AG09319 (cell line): ENCODE measurements around the gene ZMIZ1.

ENCODE experiments used
- DNase-seq: peaks from one replicate; pipeline ENCODE4 v3.0.0-alpha.2; 2010; ENCODE audit warnings: low read depth; ENCODE audit errors: extremely low read depth
- TF ChIP-seq, protein P1 (sequence below): IDR thresholded peaks from 2 replicates; pipeline ENCODE4 v1.5.1; 2011; ENCODE audit warnings: low read depth, mild to moderate bottlenecking, inconsistent platforms, low read length, moderate library complexity

Gene ZMIZ1

DNA sequence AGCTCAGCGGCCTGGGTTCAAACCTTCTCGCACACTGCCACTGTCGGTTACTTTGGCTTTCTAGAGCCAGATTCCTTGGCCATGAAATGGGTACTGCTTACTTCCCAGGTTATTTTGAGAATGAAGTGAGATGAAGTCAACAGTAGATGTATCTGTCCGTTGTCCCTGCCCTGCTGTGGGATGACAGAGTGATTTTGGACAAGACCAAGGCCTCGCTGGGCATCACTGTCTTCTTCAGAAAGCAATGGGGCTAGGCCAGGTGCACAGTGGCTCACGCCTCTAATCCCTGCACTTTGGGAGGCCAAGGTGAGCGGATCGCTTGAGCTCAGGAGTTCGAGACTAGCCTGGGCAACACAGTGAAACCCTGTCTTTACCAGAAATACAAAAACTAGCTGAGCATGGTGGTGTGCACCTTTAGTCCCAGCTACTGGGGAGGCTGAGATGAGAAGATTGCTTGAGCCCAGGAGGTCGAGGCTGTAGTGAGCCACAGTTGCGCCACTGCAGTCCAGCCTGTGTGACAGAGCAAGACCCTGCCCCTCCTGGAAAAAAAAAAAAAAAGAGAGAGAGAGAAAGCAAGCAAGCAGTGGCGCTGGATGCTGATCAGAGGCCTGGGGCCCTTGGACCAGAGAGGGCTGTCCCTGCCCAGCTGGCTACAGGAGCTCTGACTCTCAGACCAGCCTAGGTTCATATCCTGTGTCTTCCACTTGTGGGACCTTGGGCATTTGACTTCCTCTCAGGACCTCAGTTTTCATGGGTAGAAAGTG is 25.8 kb downstream of the ZMIZ1 start:
- TF ChIP-seq, protein P1, sequence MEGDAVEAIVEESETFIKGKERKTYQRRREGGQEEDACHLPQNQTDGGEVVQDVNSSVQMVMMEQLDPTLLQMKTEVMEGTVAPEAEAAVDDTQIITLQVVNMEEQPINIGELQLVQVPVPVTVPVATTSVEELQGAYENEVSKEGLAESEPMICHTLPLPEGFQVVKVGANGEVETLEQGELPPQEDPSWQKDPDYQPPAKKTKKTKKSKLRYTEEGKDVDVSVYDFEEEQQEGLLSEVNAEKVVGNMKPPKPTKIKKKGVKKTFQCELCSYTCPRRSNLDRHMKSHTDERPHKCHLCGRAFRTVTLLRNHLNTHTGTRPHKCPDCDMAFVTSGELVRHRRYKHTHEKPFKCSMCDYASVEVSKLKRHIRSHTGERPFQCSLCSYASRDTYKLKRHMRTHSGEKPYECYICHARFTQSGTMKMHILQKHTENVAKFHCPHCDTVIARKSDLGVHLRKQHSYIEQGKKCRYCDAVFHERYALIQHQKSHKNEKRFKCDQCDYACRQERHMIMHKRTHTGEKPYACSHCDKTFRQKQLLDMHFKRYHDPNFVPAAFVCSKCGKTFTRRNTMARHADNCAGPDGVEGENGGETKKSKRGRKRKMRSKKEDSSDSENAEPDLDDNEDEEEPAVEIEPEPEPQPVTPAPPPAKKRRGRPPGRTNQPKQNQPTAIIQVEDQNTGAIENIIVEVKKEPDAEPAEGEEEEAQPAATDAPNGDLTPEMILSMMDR = no peak
- no peak for DNase-seq

DNA sequence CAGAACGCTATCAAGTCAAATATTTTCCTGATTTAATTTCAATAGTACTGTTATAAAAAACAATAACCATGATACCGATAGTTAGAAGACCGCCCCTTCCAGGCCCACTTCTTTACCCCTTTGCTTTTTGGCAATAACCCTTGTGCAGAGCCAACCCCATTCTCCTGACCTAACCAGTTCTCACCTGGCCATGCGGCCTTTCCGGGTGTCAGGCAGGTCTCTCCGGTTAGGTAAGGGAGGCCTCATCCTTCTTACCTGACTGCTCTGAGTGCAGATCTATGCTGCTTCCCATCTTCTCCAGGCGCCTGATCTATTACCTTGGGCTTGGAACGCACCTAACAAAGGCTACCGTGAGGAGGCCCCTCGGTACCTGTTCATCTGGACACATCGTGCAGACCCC is 26.6 kb downstream of the ZMIZ1 start:
- TF ChIP-seq, protein P1 = no peak
- no peak for DNase-seq

DNA sequence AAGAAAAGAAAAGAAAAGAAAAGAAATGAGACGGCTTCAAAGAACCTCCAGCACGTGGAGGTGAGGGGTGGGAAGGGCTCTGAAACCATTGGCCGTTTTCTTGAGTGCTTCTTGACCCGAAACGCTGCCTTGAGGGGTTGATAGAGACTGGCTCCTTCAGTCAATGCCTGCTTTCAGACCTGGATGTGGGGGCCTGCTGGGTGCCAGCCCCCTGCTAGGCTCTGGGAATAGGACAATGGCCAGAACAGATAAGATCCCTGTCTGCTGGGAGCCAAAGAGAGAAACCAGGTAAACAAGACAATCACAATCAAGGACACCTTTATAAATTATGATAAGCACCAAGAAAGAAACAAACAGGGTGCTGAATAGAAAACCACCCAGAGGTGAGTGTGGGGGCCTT is 27.7 kb downstream of the ZMIZ1 start:
- TF ChIP-seq, protein P1 = no peak
- DNase-seq = no peak

DNA sequence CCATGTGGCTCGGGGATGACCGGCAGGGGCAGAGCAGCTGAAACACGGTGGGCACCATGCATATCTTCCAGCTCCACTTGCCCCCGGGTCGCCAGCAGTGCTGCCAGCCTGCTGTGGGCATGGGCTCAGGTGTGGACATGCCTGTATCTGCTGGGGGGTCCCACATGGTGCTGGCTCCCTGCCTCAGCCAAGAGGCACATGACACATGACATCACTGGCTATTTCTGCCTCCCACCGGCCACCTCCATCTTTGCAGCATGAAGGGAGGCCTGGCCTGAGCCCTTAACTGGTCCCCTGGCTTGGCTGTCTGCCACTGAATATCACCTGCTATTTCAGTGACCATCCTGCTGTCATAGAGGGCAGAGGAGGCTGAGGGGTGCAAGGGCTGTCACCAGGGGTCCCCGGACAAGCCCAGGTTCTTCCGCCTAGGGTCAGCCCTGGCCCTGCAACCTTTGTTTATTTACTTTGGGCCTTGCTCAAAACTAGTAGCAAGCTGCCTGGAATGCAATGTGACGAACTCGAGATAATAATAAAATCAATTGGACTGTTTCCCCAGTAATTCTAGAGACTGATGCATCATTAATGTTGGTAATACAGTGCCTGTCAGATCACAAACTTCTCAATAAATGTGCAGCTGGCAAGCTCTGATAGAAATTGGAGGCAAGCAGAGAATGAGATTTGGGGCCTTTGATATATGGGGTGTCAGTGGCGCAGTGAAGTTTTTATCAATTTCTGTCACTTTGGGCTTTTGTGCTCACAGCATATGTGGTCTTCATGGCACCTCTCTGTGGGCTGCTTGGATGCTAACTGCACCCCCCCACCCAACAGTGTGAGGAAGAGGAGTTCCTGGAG is 28.5 kb downstream of the ZMIZ1 start:
- DNase-seq = no peak
- TF ChIP-seq, protein P1 = no peak

DNA sequence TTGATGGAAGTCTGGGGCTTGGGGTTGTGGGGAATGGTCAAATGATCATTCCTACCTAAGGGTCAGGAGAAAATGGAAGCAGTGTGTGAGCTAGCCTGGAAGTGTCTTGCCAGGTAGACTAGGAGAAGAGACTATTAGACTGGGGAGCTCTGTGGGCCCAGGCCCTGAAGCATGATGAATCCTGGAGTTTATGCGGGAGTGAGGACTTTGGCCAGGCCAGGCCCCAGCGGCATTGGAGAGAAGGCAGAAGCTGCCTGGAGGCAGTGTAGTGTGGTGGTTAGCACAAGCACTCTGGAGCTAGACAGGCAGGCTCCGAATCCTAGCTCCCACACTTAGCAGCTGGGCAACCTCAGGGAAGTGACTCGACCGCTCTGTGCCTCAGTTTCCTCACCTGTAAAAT is 29.3 kb downstream of the ZMIZ1 start:
- TF ChIP-seq, protein P1 = no peak
- no peak for DNase-seq

DNA sequence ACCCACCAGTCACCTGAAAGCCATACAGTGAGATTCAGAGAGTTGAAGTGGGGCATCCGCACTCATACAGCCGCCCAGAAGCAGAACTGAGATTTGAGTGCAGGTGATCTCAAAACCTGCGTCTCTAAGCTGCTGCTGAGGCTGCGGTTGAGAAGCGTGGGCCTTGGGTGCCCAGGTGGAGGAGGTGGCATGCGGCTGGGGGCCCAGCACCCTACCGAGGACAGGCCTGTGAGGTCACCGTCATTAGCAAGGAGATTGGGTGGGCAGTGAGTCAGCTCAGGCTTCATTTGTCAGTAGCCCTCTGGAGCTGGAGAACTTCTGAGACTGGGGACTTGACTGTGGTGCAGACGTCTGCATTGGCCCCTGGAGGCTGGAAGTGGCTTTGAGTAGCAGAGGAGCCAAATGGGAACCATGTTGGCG is 29.8 kb downstream of the ZMIZ1 start:
- TF ChIP-seq, protein P1 = no peak
- no peak for DNase-seq

DNA sequence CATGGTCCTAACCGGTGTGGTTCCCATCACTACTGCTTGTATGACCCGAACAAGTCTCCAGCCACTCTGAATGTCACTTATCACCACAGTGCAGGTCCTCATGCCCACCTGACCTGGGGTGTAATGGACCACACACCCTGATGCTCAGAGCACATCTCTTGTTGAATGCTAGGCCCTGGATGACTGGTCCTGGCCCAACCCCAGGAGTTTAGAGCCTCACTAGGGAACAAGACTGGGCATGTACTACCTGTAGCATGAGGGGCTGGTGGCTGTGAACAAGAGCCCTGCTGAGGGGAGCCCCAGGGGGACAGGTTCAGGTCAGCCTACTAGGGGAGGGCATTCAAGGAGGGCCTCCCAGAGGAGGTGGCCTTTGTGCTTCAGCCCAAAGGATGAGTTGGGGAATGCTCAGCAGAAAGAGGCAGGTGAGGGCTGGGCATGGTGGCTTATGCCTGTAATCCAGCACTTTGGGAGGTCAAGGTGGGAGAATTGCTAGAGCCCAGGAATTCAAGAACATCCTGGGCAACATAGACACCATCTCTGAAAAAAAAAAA is 31.2 kb downstream of the ZMIZ1 start:
- TF ChIP-seq, protein P1 = no peak
- no peak for DNase-seq
